Erythroblast (primary cell): Measurements from ENCODE around the gene CHD2.

ENCODE experiments used
- GATA1 ChIP-seq: IDR thresholded peaks from 2 replicates; pipeline ENCODE4 v1.6.1; 2011; ENCODE audit warnings: low read depth, mild to moderate bottlenecking, control low read depth, low read length, moderate library complexity
- POLR2A ChIP-seq: IDR thresholded peaks from 2 replicates; pipeline ENCODE4 v1.6.1; 2011; ENCODE audit warnings: mild to moderate bottlenecking, low read length

DNA sequence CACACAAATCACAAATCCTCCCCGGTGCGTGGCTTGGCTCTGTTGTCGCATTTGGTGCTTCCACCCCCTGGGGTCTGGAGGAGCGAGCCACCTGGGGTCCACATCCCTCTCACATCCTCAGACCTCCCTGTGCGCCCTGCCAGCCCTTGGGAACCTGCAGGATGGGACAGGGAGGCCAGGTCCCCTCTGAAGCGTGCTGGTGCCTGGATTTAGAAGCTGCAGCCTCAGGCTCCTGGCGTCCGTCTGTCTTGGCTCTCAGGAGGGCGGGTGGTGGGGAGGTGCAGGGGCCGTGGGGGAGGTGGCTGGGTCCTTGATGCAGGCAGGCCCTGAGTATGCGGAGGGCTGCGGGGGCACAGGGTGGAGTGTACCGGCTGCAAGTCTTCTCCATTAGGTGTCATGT lies 150.5 kb downstream of the CHD2 start:
- no peak for TF ChIP-seq POLR2A
- no peak for TF ChIP-seq GATA1
